ENCODE results near the gene SNX33.

- TF ChIP-seq CTCF (IDR thresholded peaks at IDR 0.05) (no peak), POLR2AphosphoS5 (IDR thresholded peaks at IDR 0.05) (no peak), POLR2A (IDR thresholded peaks at IDR 0.05) (no peak)
These were observed 15.8 kb upstream of the SNX33 start for GRCh38 chr15:75631935-75632334.
